Subcutaneous adipose tissue (tissue), 4 donors: ENCODE measurements around the gene GPR101. TPM values are rescaled to one million over a fixed set of nuclear protein-coding genes. Genes with fewer than 3 reads are reported as not detected.

Experiments
- total RNA-seq, 4 donors: library from RNA; depleted of rRNA; stranded (reverse); fragments of >200 nt; gene quantifications; one replicate each; pipeline ENCODE4 v1.1.0, GENCODE V29; 2016

The GPR101 gene
- total RNA-seq, 4 donors from 2014 or later, result not detected

Other genes starting within 250 kb of the GPR101 start
- gene RBMX, start 153.3 kb downstream of the GPR101 start, total RNA-seq, result 100 to 1,000 TPM; 158 to 212 (median 189) TPM